Fibroblast of mammary gland (primary cell): ENCODE results near the gene SFSWAP.
"Not testable (repeated sequence)": the region's sequence is repeated elsewhere in the genome, so short reads cannot be mapped to it uniquely, and the experiment has no call there.

Source experiments
- DNase-seq: peaks from one replicate; pipeline ENCODE4 v3.0.0-alpha.2; 2010; ENCODE audit warnings: low read depth
- H3K4me3 ChIP-seq: 2 replicates; pipeline ENCODE4 v1.5.1; 2011; ENCODE audit warnings: low read depth, mild to moderate bottlenecking, low read length, moderate library complexity; ENCODE audit not compliant: control insufficient read depth
- CTCF ChIP-seq: conservative IDR thresholded peaks from 2 replicates; pipeline ENCODE4 v1.5.1; 2011; ENCODE audit warnings: low read depth, low read length, inconsistent platforms; ENCODE audit not compliant: control insufficient read depth, insufficient read depth

Gene SFSWAP

GRCh38 chr12:131701705-131702572 lies 9.0 kb upstream of the SFSWAP start:
- DNase-seq: no peak
- H3K4me3 ChIP-seq: no peak overlapping the region
- no peak for TF ChIP-seq CTCF

- H3K4me3 ChIP-seq: no peak overlapping the region
- no peak for DNase-seq
- TF ChIP-seq CTCF: no peak
Observed at GRCh38 chr12:131702573-131702877, 8.4 kb upstream of the SFSWAP start.

- no peak for DNase-seq
- H3K4me3 ChIP-seq: no peak overlapping the region
- no peak for TF ChIP-seq CTCF
Observed at GRCh38 chr12:131703161-131703560, 7.7 kb upstream of the SFSWAP start.

- DNase-seq: no peak
- no peak overlapping the region for H3K4me3 ChIP-seq
- TF ChIP-seq CTCF: no peak
Observed at GRCh38 chr12:131704509-131704908, 6.4 kb upstream of the SFSWAP start.

- not testable (repeated sequence) for DNase-seq, H3K4me3 ChIP-seq
Observed at GRCh38 chr12:131706709-131707108, 4.2 kb upstream of the SFSWAP start.

- H3K4me3 ChIP-seq: no peak overlapping the region
- TF ChIP-seq CTCF: no peak
- DNase-seq: no peak
Observed at GRCh38 chr12:131709226-131709625, 1.7 kb upstream of the SFSWAP start.

- no peak for DNase-seq
- peak overlapping the region; percentile 85 for H3K4me3 ChIP-seq
- TF ChIP-seq CTCF: no peak
Observed at GRCh38 chr12:131711551-131712205, 788 bp downstream of the SFSWAP start.
